Mesendoderm (in vitro differentiated cells): Measurements from ENCODE around the gene IGSF6.

Source experiments
- DNase-seq: peaks from one replicate; pipeline ENCODE4 v3.0.0; 2013
- H2AK5ac ChIP-seq: 2 replicates; pipeline ENCODE4 v1.6.1; 2013; ENCODE audit warnings: low read length, inconsistent platforms
- H2BK120ac ChIP-seq: 2 replicates; pipeline ENCODE4 v1.6.1; 2013; ENCODE audit warnings: low read depth, mild to moderate bottlenecking, low read length, moderate library complexity, mixed read lengths
- H2BK15ac ChIP-seq: replicated peaks from 2 replicates; pipeline ENCODE4 v1.6.1; 2013; ENCODE audit warnings: low read depth, mild to moderate bottlenecking, moderate library complexity
- H2BK5ac ChIP-seq: 2 replicates; pipeline ENCODE4 v1.6.1; 2013; ENCODE audit warnings: low read length, inconsistent platforms
- H3K18ac ChIP-seq: 2 replicates; pipeline ENCODE4 v1.6.1; 2013; ENCODE audit warnings: mild to moderate bottlenecking, low read length, mixed read lengths
- H3K23ac ChIP-seq: one replicate; pipeline ENCODE4 v1.6.1; 2013; ENCODE audit warnings: low read length
- H3K27ac ChIP-seq: 2 replicates; pipeline ENCODE4 v1.5.1; 2013; ENCODE audit warnings: low read depth, mild to moderate bottlenecking, inconsistent platforms, low read length, moderate library complexity
- H3K27me3 ChIP-seq: 2 replicates; pipeline ENCODE4 v1.6.1; 2013; ENCODE audit warnings: low read length, control low read depth, mild to moderate bottlenecking, inconsistent platforms; ENCODE audit not compliant: insufficient read depth, poor library complexity
- H3K36me3 ChIP-seq: 2 replicates; pipeline ENCODE4 v1.6.1; 2013; ENCODE audit warnings: low read length, inconsistent platforms; ENCODE audit not compliant: control insufficient read depth, insufficient read depth
- H3K4ac ChIP-seq: one replicate; pipeline ENCODE4 v1.6.1; 2013; ENCODE audit warnings: low read depth, mild to moderate bottlenecking, low read length, moderate library complexity
- H3K4me1 ChIP-seq: 2 replicates; pipeline ENCODE4 v1.6.1; 2013; ENCODE audit warnings: low read depth, low read length, inconsistent platforms; ENCODE audit not compliant: control insufficient read depth
- H3K4me2 ChIP-seq: 2 replicates; pipeline ENCODE4 v1.6.1; 2013; ENCODE audit warnings: low read length
- H3K4me3 ChIP-seq: 2 replicates; pipeline ENCODE4 v1.5.1; 2013; ENCODE audit warnings: mild to moderate bottlenecking, low read length
- H3K56ac ChIP-seq: one replicate; pipeline ENCODE4 v1.6.1; 2013; ENCODE audit warnings: low read length
- H3K79me1 ChIP-seq: 2 replicates; pipeline ENCODE4 v1.6.1; 2013; ENCODE audit warnings: low read length, inconsistent platforms
- H3K79me2 ChIP-seq: 2 replicates; pipeline ENCODE4 v1.6.1; 2013; ENCODE audit warnings: mild to moderate bottlenecking, low read length; ENCODE audit not compliant: control insufficient read depth, insufficient read depth
- H3K9ac ChIP-seq: 2 replicates; pipeline ENCODE4 v1.6.1; 2013; ENCODE audit warnings: low read length, inconsistent platforms
- H4K5ac ChIP-seq: one replicate; pipeline ENCODE4 v1.6.1; 2013; ENCODE audit warnings: low read length
- H4K8ac ChIP-seq: one replicate; pipeline ENCODE4 v1.6.1; 2013; ENCODE audit warnings: low read depth, mild to moderate bottlenecking, control low read depth, low read length, moderate library complexity
- WGBS: extraction: QIAGEN DNeasy Blood & Tissue Kit; methylation state at CpG from one replicate; pipeline ENCODE4 v1.1.7; 2013; ENCODE audit warnings: low lambda C conversion rate, missing lambda C conversion rate; ENCODE audit not compliant: insufficient coverage; ENCODE audit errors: extremely low coverage; 5-methylcytosine and 5-hydroxymethylcytosine counted together

IGSF6 gene

GRCh38 chr16:21646721-21647561 lies 5.5 kb downstream of the IGSF6 start:
- peaks cover 2% of the 10 kb centered on the region for H3K79me1 ChIP-seq
- no peak overlapping the region for H4K8ac ChIP-seq
- no peak overlapping the region for H2BK15ac ChIP-seq
- H3K36me3 ChIP-seq = no peaks in the 10 kb centered on the region
- H3K4me1 ChIP-seq = no peaks in the 10 kb centered on the region
- no peak overlapping the region for H2AK5ac ChIP-seq
- no peak overlapping the region for H3K27ac ChIP-seq
- H3K23ac ChIP-seq = no peak overlapping the region
- H3K4me2 ChIP-seq = no peak overlapping the region
- H2BK120ac ChIP-seq = no peak overlapping the region
- no CpG with 5 or more reads among the region's 18 CpGs for WGBS
- H3K9ac ChIP-seq = no peak overlapping the region
- no peak overlapping the region for H2BK5ac ChIP-seq
- no peak overlapping the region for H3K56ac ChIP-seq
- no peak overlapping the region for H3K4me3 ChIP-seq
- no peaks in the 10 kb centered on the region for H3K79me2 ChIP-seq
- H3K4ac ChIP-seq = no peak overlapping the region
- no peak for DNase-seq
- H3K18ac ChIP-seq = no peak overlapping the region
- H3K27me3 ChIP-seq = no peaks in the 10 kb centered on the region
- H4K5ac ChIP-seq = no peak overlapping the region

GRCh38 chr16:21646091-21646490 lies 6.3 kb downstream of the IGSF6 start:
- WGBS = no CpG with 5 or more reads among the region's 5 CpGs
- Histone ChIP-seq H4K5ac (no peak overlapping the region), H3K9ac (no peak overlapping the region)

DNA sequence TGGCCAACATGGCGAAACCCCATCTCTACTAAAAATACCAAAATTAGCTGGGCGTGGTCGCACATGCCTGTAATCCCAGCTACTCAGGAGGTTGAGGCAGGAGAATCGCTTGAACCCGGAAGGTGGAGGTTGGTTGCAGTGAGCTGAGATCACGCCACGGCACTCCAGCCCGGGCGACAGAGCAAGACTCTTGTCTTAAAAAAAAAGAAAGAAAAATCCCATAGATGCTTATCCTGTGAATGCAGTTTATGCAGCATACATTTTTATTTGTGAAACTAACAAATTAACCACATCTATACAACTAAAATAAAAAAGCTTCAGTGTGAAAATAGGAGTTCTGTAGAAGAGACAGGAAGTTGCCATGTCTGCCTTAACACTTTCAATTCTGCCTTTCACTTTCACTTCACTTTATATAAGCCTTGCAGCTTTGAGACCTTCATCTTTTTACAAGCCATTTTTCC lies 7.1 kb downstream of the IGSF6 start:
- no peak overlapping the region for H3K4me3 ChIP-seq
- H3K27me3 ChIP-seq = no peaks in the 10 kb centered on the region
- no peak overlapping the region for H3K4me2 ChIP-seq
- H3K18ac ChIP-seq = no peak overlapping the region
- H3K4ac ChIP-seq = no peak overlapping the region
- H3K4me1 ChIP-seq = no peaks in the 10 kb centered on the region
- H3K79me1 ChIP-seq = peaks cover 2% of the 10 kb centered on the region
- H2BK15ac ChIP-seq = no peak overlapping the region
- H3K79me2 ChIP-seq = no peaks in the 10 kb centered on the region
- H4K8ac ChIP-seq = no peak overlapping the region
- H3K27ac ChIP-seq = no peak overlapping the region
- no peak overlapping the region for H2AK5ac ChIP-seq
- H3K23ac ChIP-seq = no peak overlapping the region
- no peaks in the 10 kb centered on the region for H3K36me3 ChIP-seq
- H4K5ac ChIP-seq = no peak overlapping the region
- no peak overlapping the region for H3K9ac ChIP-seq
- H3K56ac ChIP-seq = no peak overlapping the region
- no peak overlapping the region for H2BK120ac ChIP-seq
- H2BK5ac ChIP-seq = no peak overlapping the region
- whole genome bisulfite sequencing = no CpG with 5 or more reads among the region's 9 CpGs
- no peak for DNase-seq

More at GRCh38 chr16:21646091-21646490, 6.3 kb downstream of the IGSF6 start:
- Histone ChIP-seq H3K27ac (no peak overlapping the region), H3K36me3 (no peaks in the 10 kb centered on the region), H2BK120ac (no peak overlapping the region), H3K27me3 (no peaks in the 10 kb centered on the region), H3K79me1 (peaks cover 2% of the 10 kb centered on the region), H3K79me2 (no peaks in the 10 kb centered on the region), H3K4me3 (no peak overlapping the region), H2BK15ac (no peak overlapping the region), H3K23ac (no peak overlapping the region), H2AK5ac (no peak overlapping the region), H2BK5ac (no peak overlapping the region), H3K4ac (no peak overlapping the region), H4K8ac (no peak overlapping the region), H3K18ac (no peak overlapping the region), H3K4me1 (no peaks in the 10 kb centered on the region), H3K56ac (no peak overlapping the region), H3K4me2 (no peak overlapping the region)
- DNase-seq = no peak

GRCh38 chr16:21644674-21645073 lies 7.7 kb downstream of the IGSF6 start:
- Histone ChIP-seq H3K56ac (no peak overlapping the region), H3K4ac (no peak overlapping the region), H3K4me2 (no peak overlapping the region), H2AK5ac (no peak overlapping the region), H3K27me3 (no peaks in the 10 kb centered on the region), H3K23ac (no peak overlapping the region), H2BK15ac (no peak overlapping the region), H3K18ac (no peak overlapping the region), H2BK5ac (no peak overlapping the region), H3K4me3 (no peak overlapping the region), H3K79me1 (peaks cover 2% of the 10 kb centered on the region), H3K36me3 (no peaks in the 10 kb centered on the region), H3K79me2 (no peaks in the 10 kb centered on the region), H2BK120ac (no peak overlapping the region), H3K4me1 (no peaks in the 10 kb centered on the region), H3K27ac (no peak overlapping the region), H3K9ac (no peak overlapping the region), H4K5ac (no peak overlapping the region), H4K8ac (no peak overlapping the region)
- DNase-seq = no peak
- no CpG with 5 or more reads among the region's 4 CpGs for WGBS

- no peaks in the 10 kb centered on the region for H3K4me1 ChIP-seq
- H3K79me1 ChIP-seq = peaks cover 2% of the 10 kb centered on the region
- H3K9ac ChIP-seq = no peak overlapping the region
- no peak overlapping the region for H3K27ac ChIP-seq
- WGBS = no CpG with 5 or more reads among the region's 3 CpGs
- no peak for DNase-seq
- no peak overlapping the region for H3K4me2 ChIP-seq
- no peak overlapping the region for H4K5ac ChIP-seq
- no peak overlapping the region for H3K18ac ChIP-seq
- H2BK15ac ChIP-seq = no peak overlapping the region
- H2BK5ac ChIP-seq = no peak overlapping the region
- no peak overlapping the region for H4K8ac ChIP-seq
- H3K79me2 ChIP-seq = no peaks in the 10 kb centered on the region
- H2BK120ac ChIP-seq = no peak overlapping the region
- no peaks in the 10 kb centered on the region for H3K27me3 ChIP-seq
- no peak overlapping the region for H3K4ac ChIP-seq
- H3K23ac ChIP-seq = no peak overlapping the region
- H2AK5ac ChIP-seq = no peak overlapping the region
- H3K56ac ChIP-seq = no peak overlapping the region
- no peak overlapping the region for H3K4me3 ChIP-seq
- no peaks in the 10 kb centered on the region for H3K36me3 ChIP-seq
Measured at GRCh38 chr16:21643785-21644184, 8.6 kb downstream of the IGSF6 start.

GRCh38 chr16:21642861-21643260 lies 9.5 kb downstream of the IGSF6 start:
- Histone ChIP-seq H2BK5ac (no peak overlapping the region), H3K9ac (no peak overlapping the region), H2AK5ac (no peak overlapping the region), H3K27ac (no peak overlapping the region), H3K4me1 (no peaks in the 10 kb centered on the region), H2BK120ac (no peak overlapping the region), H3K4me2 (no peak overlapping the region), H3K79me2 (no peaks in the 10 kb centered on the region), H4K8ac (no peak overlapping the region), H3K18ac (no peak overlapping the region), H3K79me1 (peaks cover 2% of the 10 kb centered on the region), H4K5ac (no peak overlapping the region), H3K56ac (no peak overlapping the region), H3K27me3 (no peaks in the 10 kb centered on the region), H3K4me3 (no peak overlapping the region), H2BK15ac (no peak overlapping the region), H3K4ac (no peak overlapping the region), H3K36me3 (no peaks in the 10 kb centered on the region), H3K23ac (no peak overlapping the region)
- no CpG with 5 or more reads among the region's 7 CpGs for WGBS
- no peak for DNase-seq
